ENCODE data around the gene HOOK1.
"Not testable (repeated sequence)": the region's sequence is repeated elsewhere in the genome, so short reads cannot be mapped to it uniquely, and the experiment has no call there.

The HOOK1 gene

GRCh38 chr1:59892841-59893811 lies 78.4 kb downstream of the HOOK1 start:
- peak; percentile 64 for DNase-seq

- no peak for DNase-seq
These were observed 82.4 kb downstream of the HOOK1 start for GRCh38 chr1:59897165-59897564.

- DNase-seq, result no peak
These were observed 84.2 kb downstream of the HOOK1 start for GRCh38 chr1:59898927-59899326.

GRCh38 chr1:59900640-59901039 lies 85.9 kb downstream of the HOOK1 start:
- no peak for DNase-seq

GRCh38 chr1:59901770-59902388 lies 87.1 kb downstream of the HOOK1 start:
- no peak for DNase-seq

GRCh38 chr1:59903141-59903754 lies 88.5 kb downstream of the HOOK1 start:
- no peak for DNase-seq

GRCh38 chr1:59906931-59907330 lies 92.2 kb downstream of the HOOK1 start:
- DNase-seq, result no peak

- no peak for DNase-seq
These were observed 93.3 kb downstream of the HOOK1 start for GRCh38 chr1:59908084-59908483.

GRCh38 chr1:59908682-59909081 lies 93.9 kb downstream of the HOOK1 start:
- no peak for DNase-seq

GRCh38 chr1:59914791-59915286 lies 100.1 kb downstream of the HOOK1 start:
- DNase-seq, result not testable (repeated sequence)

GRCh38 chr1:59915516-59915915 lies 100.8 kb downstream of the HOOK1 start:
- DNase-seq, result no peak

- DNase-seq, result no peak
These were observed 102.5 kb downstream of the HOOK1 start for GRCh38 chr1:59917026-59917784.

GRCh38 chr1:59917785-59918180 lies 103.0 kb downstream of the HOOK1 start:
- no peak for DNase-seq

GRCh38 chr1:59919746-59920145 lies 105.0 kb downstream of the HOOK1 start:
- no peak for DNase-seq

GRCh38 chr1:59921258-59921899 lies 106.6 kb downstream of the HOOK1 start:
- not testable (repeated sequence) for DNase-seq

GRCh38 chr1:59924653-59925052 lies 109.9 kb downstream of the HOOK1 start:
- DNase-seq, result no peak
